WTC11 (cell line): ENCODE measurements around the gene PDE1A. TPM values are rescaled to one million over a fixed set of nuclear protein-coding genes. Genes with fewer than 3 reads are reported as not detected.

Source experiments
- ATAC-seq: fragments of 200-7000 bp; cut with Tn5 transposase; 2 replicates; pipeline ENCODE4 v1.10.0; 2021; ENCODE audit warnings: mild to moderate bottlenecking, moderate library complexity
- CTCF ChIA-PET: fragments of 300-600 bp; sonication (Branson Sonifier 250); formaldehyde crosslinking; loops from one replicate; lab custom pipeline; 2021; ENCODE audit warnings: antibody characterized with exemption; lab: Charles Lee
- POLR2A ChIA-PET: fragments of 350-600 bp; sonication (Branson Sonifier 250); formaldehyde crosslinking; loops from one replicate; lab custom pipeline; 2021; ENCODE audit warnings: antibody characterized with exemption; lab: Charles Lee
- DNase-seq: peaks from one replicate; pipeline ENCODE4 v3.0.0; 2021; ENCODE audit warnings: low spot score
- H3K27ac Mint-ChIP-seq: 2 replicates; pipeline ENCODE4 v1.8.0; 2021; ENCODE audit warnings: mixed read lengths
- H3K27me3 Mint-ChIP-seq: 2 replicates; pipeline ENCODE4 v1.8.0; 2021; ENCODE audit warnings: low read depth, mild to moderate bottlenecking, moderate library complexity, mixed read lengths
- H3K36me3 Mint-ChIP-seq: 2 replicates; pipeline ENCODE4 v1.8.0; 2021; ENCODE audit warnings: mixed read lengths
- H3K4me1 Mint-ChIP-seq: 2 replicates; pipeline ENCODE4 v1.8.0; 2022; ENCODE audit warnings: mixed read lengths
- H3K4me3 Mint-ChIP-seq: 2 replicates; pipeline ENCODE4 v1.8.0; 2021; ENCODE audit warnings: mild to moderate bottlenecking, moderate library complexity, mixed read lengths
- H3K9me3 Mint-ChIP-seq: 2 replicates; pipeline ENCODE4 v1.8.0; 2021; ENCODE audit warnings: mixed read lengths
- ATF1 ChIP-seq: sonication (generic); formaldehyde crosslinking; IDR thresholded peaks from 2 replicates; pipeline ENCODE4 v1.8.1; 2023; ENCODE audit warnings: mild to moderate bottlenecking, moderate library complexity, missing genetic modification reagents
- EMX1 ChIP-seq: fragments of 250-450 bp; sonication (Bioruptor Pico); IDR thresholded peaks from 2 replicates; pipeline ENCODE4 v1.8.0; 2021; ENCODE audit warnings: mild to moderate bottlenecking
- FOXJ3 ChIP-seq: sonication (generic); formaldehyde crosslinking; IDR thresholded peaks from 2 replicates; pipeline ENCODE4 v1.9.0; 2021; ENCODE audit warnings: missing genetic modification reagents, mild to moderate bottlenecking, borderline replicate concordance
- HMGA2 ChIP-seq: fragments of 250-450 bp; sonication (Bioruptor Pico); IDR thresholded peaks from 2 replicates; pipeline ENCODE4 v1.4.0; 2021; ENCODE audit warnings: mild to moderate bottlenecking, moderate library complexity
- PRRX2 ChIP-seq: fragments of 250-450 bp; sonication (Bioruptor Pico); IDR thresholded peaks from 2 replicates; pipeline ENCODE4 v1.8.0; 2021; ENCODE audit warnings: mild to moderate bottlenecking
- ZNF138 ChIP-seq: sonication (generic); formaldehyde crosslinking; conservative IDR thresholded peaks from 2 replicates; pipeline ENCODE4 v1.8.1; 2022; ENCODE audit warnings: mild to moderate bottlenecking, moderate library complexity, missing genetic modification reagents
- ZNF232 ChIP-seq: sonication (generic); formaldehyde crosslinking; IDR thresholded peaks from 2 replicates; pipeline ENCODE4 v1.8.0; 2022; ENCODE audit warnings: mild to moderate bottlenecking, missing genetic modification reagents
- total RNA-seq: library from RNA; stranded (reverse); gene quantifications from 3 replicates; pipeline ENCODE4 v1.2.3, GENCODE V29; 2021
- TF ChIP-seq, protein P1 (sequence below): fragments of 250-450 bp; sonication (Bioruptor Pico); conservative IDR thresholded peaks from 2 replicates; pipeline ENCODE4 v1.9.0; 2021; ENCODE audit warnings: mild to moderate bottlenecking
- TF ChIP-seq, protein P2 (sequence below): sonication (generic); formaldehyde crosslinking; IDR thresholded peaks from 2 replicates; pipeline ENCODE4 v1.8.1; 2022; ENCODE audit warnings: mild to moderate bottlenecking, moderate library complexity, missing genetic modification reagents
- TF ChIP-seq, protein P3 (sequence below): fragments of 250-450 bp; sonication (Bioruptor Pico); IDR thresholded peaks from 2 replicates; pipeline ENCODE4 v2.1.2; 2022; ENCODE audit warnings: mild to moderate bottlenecking, moderate library complexity

The PDE1A gene
- total RNA-seq, 1 experiment from 2014 or later = not detected

DNA sequence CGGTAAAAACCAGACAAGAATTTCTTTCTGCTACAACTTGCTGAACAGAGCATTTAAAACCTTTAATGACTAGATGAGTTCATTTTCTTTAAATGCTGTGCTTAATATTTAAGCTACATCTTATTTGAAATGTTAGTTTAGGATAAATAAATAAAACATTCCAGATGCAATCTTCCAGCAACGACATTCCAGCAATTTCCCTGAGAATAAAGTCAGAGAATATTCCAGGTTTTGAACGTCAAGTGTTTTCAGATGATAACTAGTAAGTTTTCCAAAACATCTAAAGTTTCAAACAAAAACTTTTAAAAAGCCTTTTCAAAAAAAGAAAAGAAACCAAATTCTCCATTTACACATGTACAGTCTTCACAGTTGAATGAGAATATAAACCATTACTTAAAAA lies 336.4 kb downstream of the PDE1A start:
- peaks cover 23% of the 10 kb centered on the region for H3K9me3 Mint-ChIP-seq
- H3K36me3 Mint-ChIP-seq = peaks cover 6% of the 10 kb centered on the region
- no peaks in the 10 kb centered on the region for H3K27me3 Mint-ChIP-seq
- POLR2A ChIA-PET = no interaction called here
- DNase-seq = no peak
- TF ChIP-seq, protein P1, sequence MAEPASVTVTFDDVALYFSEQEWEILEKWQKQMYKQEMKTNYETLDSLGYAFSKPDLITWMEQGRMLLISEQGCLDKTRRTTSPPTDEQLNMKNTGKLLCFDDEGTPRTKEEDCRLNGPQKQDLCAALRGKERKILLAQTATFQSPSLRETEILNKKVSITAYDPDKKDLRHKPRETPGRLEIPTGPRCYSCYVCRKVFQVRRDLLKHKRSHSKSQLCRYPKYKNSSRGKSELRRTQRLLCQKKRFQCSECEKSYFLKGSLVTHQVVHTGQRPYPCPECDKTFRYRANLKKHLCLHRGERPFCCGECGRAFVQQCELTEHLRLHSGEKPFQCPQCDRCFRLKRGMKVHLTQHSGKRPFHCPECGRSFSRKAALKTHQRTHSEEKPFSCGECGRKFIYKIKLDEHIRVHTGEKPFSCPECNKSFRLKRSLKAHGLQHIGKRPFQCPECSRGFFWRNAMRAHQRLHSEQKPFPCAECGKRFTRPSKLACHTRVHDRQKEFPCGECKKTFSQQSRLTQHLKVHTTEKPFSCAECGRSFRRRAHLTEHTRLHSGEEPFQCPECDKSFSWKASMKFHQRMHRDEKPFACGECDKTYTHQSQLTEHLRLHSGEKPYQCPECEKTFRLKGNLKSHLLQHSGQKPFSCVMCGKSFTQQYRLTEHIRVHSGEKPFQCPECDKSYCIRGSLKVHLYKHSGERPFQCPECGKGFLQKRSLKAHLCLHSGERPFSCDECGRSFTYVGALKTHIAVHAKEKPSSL (CRISPR knock-in tag) = no peak
- TF ChIP-seq ZNF232 (CRISPR knock-in tag) = no peak
- TF ChIP-seq HMGA2 = no peak
- TF ChIP-seq, protein P2, sequence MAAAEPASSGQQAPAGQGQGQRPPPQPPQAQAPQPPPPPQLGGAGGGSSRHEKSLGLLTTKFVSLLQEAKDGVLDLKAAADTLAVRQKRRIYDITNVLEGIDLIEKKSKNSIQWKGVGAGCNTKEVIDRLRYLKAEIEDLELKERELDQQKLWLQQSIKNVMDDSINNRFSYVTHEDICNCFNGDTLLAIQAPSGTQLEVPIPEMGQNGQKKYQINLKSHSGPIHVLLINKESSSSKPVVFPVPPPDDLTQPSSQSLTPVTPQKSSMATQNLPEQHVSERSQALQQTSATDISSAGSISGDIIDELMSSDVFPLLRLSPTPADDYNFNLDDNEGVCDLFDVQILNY = no peak
- TF ChIP-seq ZNF138 = no peak
- no peak for TF ChIP-seq EMX1
- TF ChIP-seq, protein P3, sequence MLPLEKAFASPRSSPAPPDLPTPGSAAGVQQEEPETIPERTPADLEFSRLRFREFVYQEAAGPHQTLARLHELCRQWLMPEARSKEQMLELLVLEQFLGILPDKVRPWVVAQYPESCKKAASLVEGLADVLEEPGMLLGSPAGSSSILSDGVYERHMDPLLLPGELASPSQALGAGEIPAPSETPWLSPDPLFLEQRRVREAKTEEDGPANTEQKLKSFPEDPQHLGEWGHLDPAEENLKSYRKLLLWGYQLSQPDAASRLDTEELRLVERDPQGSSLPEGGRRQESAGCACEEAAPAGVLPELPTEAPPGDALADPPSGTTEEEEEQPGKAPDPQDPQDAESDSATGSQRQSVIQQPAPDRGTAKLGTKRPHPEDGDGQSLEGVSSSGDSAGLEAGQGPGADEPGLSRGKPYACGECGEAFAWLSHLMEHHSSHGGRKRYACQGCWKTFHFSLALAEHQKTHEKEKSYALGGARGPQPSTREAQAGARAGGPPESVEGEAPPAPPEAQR (CRISPR knock-in tag) = no peak
- TF ChIP-seq ATF1 = no peak
- TF ChIP-seq PRRX2 (CRISPR knock-in tag) = no peak
- no peak for TF ChIP-seq FOXJ3 (CRISPR knock-in tag)
- H3K4me3 Mint-ChIP-seq = no peak overlapping the region
- H3K4me1 Mint-ChIP-seq = peaks cover 3% of the 10 kb centered on the region
- no peak overlapping the region for H3K27ac Mint-ChIP-seq
- CTCF ChIA-PET = no interaction called here
- ATAC-seq = no peak
